Jurkat, Clone E6-1 (cell line): ENCODE measurements around the gene NBPF1.
"Not testable (repeated sequence)": the region's sequence is repeated elsewhere in the genome, so short reads cannot be mapped to it uniquely, and the experiment has no call there.

ENCODE experiments used
- DNase-seq: peaks from one replicate; pipeline ENCODE4 v3.0.0-alpha.2; 2011; ENCODE audit warnings: low read depth, low spot score
- H3K4me3 ChIP-seq: 2 replicates; pipeline ENCODE4 v1.5.1; 2011; ENCODE audit warnings: mild to moderate bottlenecking, low read length, control low read depth, moderate library complexity

The NBPF1 gene

GRCh38 chr1:16532235-16532991 is 81.0 kb downstream of the NBPF1 start:
- H3K4me3 ChIP-seq, DNase-seq: not testable (repeated sequence)

- H3K4me3 ChIP-seq, DNase-seq: not testable (repeated sequence)
These were observed 85.0 kb downstream of the NBPF1 start for GRCh38 chr1:16528338-16528737.

GRCh38 chr1:16525769-16526168 is 87.6 kb downstream of the NBPF1 start:
- not testable (repeated sequence) for H3K4me3 ChIP-seq, DNase-seq

GRCh38 chr1:16521679-16522078 is 91.7 kb downstream of the NBPF1 start:
- not testable (repeated sequence) for H3K4me3 ChIP-seq, DNase-seq

GRCh38 chr1:16521288-16521583 is 92.1 kb downstream of the NBPF1 start:
- DNase-seq = no peak
- no peak overlapping the region for H3K4me3 ChIP-seq

- not testable (repeated sequence) for DNase-seq
These were observed 92.7 kb downstream of the NBPF1 start for GRCh38 chr1:16520435-16521287.

GRCh38 chr1:16519255-16519951 is 94.0 kb downstream of the NBPF1 start:
- H3K4me3 ChIP-seq, DNase-seq: not testable (repeated sequence)

More at GRCh38 chr1:16520435-16521287, 92.7 kb downstream of the NBPF1 start:
- H3K4me3 ChIP-seq = not testable (repeated sequence)

- DNase-seq, H3K4me3 ChIP-seq: not testable (repeated sequence)
These were observed 94.5 kb downstream of the NBPF1 start for GRCh38 chr1:16518913-16519254.

GRCh38 chr1:16516694-16517410 is 96.5 kb downstream of the NBPF1 start:
- not testable (repeated sequence) for DNase-seq, H3K4me3 ChIP-seq

GRCh38 chr1:16514107-16515055 is 99.0 kb downstream of the NBPF1 start, which contains the start of gene RNU1-1:
TSS of gene RNU1-1 (minus strand) at chr1:16514285.
- peak within 1 kb of the TSS; percentile 51 for H3K4me3 ChIP-seq
- peak; percentile 74 for DNase-seq

GRCh38 chr1:16513412-16514106 is 99.8 kb downstream of the NBPF1 start:
- H3K4me3 ChIP-seq = peak overlapping the region; percentile 21; the same call in 1 of the 2 replicates
- DNase-seq = peak; percentile 97

- not testable (repeated sequence) for DNase-seq, H3K4me3 ChIP-seq
These were observed 100.5 kb downstream of the NBPF1 start for GRCh38 chr1:16512624-16513411.
